DMS53 treated with DMSO at 0.1 percent for 48 hours (cell line): ENCODE results near the gene FTL.
"Not testable (repeated sequence)": the region's sequence is repeated elsewhere in the genome, so short reads cannot be mapped to it uniquely, and the experiment has no call there.

Experiments used
- DNase-seq: peaks from one replicate; lab custom pipeline; 2025; ENCODE audit not compliant: unreplicated experiment; lab: John Stamatoyannopoulos, UW

Gene FTL

DNA sequence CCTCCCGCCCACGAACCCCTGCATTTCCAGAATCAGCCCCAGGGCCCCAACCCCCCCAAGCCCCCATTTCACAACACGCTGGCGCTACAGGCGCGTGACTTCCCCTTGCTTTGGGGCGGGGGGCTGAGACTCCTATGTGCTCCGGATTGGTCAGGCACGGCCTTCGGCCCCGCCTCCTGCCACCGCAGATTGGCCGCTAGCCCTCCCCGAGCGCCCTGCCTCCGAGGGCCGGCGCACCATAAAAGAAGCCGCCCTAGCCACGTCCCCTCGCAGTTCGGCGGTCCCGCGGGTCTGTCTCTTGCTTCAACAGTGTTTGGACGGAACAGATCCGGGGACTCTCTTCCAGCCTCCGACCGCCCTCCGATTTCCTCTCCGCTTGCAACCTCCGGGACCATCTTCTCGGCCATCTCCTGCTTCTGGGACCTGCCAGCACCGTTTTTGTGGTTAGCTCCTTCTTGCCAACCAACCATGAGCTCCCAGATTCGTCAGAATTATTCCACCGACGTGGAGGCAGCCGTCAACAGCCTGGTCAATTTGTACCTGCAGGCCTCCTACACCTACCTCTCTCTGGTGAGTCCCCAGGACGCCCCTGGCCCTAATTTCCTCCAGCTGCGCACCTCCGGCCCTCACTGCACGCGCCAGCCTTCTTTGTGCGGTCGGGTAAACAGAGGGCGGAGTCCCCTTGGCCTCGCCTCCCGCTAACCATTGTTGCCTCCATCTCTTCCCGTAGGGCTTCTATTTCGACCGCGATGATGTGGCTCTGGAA, at the start of gene FTL:
Gene FTL, plus strand, starts transcription at position 270 of the 766 bp plus-strand sequence. Its CDS starts 199 bp downstream, at position 469.
- DNase-seq, result peak; percentile 81

DNA sequence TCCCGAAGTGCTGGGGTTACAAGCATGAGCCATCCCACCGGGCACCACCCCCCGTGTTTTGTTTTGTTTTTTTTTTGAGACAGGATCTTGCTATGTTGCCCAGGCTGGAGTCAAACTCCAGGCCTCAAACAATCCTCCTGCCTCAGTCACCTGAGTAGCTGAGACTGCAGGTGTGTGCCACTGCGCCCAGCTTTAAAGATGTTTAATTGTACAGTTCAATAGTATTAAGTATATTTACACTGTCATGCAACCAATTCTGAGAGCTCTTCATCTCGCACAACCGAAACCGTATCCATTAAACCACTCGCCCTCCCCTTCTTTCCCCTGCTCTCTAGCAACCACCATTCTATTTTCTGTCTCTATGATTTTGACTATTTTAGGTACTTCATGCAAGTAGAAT, 49.4 kb upstream of the FTL start:
- DNase-seq, result peak; percentile 93

DNA sequence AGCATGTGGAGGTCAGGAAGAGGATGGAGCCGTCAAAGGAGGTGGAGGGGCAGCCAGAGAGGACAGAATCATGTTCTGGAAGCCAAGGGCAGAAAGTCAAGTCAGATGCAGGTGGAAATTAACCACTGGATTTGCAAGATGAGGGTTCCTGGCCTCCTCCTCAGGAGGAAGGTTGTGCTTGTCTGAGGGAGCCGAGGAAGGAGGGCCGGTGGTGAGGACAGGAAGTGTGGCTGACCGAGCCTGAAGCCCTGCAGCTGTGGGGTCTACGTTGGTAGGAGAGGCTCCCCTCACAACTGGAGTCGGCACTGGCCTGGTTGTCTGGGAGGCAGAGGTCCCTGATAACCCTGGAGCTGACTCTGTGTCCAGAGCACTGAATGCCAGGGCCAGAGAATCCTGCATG, 47.0 kb upstream of the FTL start:
- DNase-seq, result no peak

DNA sequence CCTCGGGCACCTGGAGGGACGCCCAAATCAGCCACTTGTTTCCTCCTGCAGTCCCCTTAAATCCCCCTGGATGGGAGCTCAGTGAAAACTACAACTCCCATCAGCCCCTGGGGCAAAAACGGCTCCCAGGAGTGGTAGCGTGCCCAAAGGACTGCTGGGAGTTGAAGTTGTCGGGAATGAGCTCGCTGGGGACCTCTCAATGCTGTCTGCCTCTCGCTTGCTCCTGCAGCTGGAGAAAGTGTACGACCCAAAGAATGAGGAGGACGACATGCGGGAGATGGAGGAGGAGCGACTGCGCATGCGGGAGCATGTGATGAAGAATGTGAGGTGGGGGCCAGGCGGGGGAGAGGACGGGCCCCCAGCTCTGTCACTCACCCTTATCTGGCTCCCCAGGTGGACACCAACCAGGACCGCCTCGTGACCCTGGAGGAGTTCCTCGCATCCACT, 46.3 kb upstream of the FTL start:
- DNase-seq, result no peak

DNA sequence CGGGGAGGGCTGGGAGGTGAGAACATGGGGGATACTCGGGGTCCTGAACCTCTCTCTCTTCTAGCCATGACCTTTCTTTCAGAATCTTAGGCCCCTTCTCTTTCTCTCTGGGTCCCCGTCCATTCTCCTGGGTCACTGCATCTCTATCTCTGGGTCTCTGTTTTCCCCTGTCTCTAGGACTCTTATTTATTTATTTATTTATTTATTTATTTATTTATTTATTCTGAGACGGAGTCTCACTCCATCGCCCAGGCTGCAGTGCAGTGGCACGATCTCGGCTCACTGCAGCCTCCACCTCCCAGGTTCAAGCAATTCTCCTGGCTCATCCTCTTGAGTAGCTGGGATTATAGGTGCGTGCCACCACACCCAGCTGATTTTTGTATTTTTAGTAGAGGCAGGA, 45.8 kb upstream of the FTL start:
- DNase-seq, result not testable (repeated sequence)

DNA sequence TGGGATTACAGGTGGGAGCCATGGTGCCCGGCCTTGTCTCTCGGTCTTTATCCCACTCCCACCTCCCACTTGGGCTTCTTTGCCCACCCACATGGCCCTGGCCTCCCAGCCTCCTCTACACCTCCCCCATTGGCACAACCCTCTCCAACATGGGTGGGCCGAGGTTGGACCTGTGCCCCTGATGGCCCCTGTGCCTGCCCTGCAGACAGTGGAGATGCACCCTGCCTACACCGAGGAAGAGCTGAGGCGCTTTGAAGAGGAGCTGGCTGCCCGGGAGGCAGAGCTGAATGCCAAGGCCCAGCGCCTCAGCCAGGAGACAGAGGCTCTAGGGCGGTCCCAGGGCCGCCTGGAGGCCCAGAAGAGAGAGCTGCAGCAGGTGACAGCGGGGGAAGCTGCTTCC, 44.2 kb upstream of the FTL start:
- no peak for DNase-seq

DNA sequence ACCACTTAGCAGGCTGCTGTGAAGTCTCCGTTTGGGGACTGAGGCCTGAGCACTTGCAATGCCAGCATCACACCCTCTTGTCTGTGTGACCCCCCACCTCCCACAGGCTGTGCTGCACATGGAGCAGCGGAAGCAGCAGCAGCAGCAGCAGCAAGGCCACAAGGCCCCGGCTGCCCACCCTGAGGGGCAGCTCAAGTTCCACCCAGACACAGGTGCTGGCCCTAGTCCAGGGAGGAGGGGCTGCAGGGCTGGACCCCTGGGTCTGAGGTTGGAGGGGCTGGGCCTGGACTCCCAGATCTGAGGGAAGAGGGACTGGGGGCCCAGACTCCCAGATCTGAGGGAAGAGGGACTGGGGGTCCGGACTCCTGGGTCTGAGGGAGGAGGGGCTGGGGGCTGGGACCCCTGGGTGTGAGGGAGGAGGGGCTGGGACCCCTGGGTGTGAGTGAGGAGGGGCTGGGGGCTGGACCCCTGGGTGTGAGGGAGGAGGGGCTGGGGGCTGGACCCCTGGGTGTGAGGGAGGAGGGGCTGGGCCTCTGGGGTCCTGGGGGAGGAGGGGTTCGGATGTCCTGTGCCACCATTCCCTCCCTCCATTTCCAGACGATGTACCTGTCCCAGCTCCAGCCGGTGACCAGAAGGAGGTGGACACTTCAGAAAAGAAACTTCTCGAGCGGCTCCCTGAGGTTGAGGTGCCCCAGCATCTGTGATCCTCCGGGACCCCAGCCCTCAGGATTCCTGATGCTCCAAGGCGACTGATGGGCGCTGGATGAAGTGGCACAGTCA, 43.2 kb upstream of the FTL start:
- no peak for DNase-seq

DNA sequence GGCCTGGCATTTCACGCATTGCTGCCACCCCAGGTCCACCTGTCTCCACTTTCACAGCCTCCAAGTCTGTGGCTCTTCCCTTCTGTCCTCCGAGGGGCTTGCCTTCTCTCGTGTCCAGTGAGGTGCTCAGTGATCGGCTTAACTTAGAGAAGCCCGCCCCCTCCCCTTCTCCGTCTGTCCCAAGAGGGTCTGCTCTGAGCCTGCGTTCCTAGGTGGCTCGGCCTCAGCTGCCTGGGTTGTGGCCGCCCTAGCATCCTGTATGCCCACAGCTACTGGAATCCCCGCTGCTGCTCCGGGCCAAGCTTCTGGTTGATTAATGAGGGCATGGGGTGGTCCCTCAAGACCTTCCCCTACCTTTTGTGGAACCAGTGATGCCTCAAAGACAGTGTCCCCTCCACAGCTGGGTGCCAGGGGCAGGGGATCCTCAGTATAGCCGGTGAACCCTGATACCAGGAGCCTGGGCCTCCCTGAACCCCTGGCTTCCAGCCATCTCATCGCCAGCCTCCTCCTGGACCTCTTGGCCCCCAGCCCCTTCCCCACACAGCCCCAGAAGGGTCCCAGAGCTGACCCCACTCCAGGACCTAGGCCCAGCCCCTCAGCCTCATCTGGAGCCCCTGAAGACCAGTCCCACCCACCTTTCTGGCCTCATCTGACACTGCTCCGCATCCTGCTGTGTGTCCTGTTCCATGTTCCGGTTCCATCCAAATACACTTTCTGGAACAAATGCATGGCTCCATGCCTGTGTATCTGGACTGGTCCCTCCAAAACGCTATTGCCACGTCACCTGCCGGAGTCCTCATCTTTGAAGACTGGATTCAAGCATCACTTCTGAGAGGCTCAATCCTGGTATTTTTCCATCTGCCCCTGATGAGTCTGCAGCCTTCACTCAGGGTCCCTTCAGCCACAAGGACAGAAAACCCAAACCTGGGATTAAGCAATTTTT, 42.3 kb upstream of the FTL start:
- DNase-seq, result no peak

DNA sequence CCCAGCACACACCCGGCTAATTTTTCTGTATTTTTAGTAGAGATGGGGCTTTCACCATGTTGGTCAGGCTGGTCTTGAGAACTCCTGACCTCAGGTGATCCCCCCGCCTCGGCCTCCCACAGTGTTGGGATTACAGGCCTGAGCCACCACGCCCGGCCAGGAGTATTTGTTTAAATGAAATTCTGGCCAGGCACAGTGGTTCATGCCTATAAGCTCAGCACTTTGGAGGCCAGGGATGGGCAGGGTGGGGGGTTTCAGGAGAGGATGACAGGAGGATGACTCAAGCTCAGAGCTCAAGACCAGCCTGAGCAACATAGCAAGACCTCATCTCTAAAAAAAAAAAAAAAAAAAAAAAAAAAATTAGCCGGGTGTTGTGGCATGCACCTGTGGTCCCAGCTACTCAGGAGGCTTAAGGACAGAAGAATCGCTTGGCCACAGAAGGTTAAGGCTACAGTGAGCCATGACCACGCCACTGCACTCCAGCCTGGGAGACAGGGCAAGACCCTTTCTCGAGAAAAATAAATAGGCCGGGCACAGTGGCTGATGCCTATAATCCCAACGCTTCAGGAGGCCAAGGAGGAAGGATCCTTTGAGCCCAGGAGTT, 39.8 kb upstream of the FTL start:
- no peak for DNase-seq

DNA sequence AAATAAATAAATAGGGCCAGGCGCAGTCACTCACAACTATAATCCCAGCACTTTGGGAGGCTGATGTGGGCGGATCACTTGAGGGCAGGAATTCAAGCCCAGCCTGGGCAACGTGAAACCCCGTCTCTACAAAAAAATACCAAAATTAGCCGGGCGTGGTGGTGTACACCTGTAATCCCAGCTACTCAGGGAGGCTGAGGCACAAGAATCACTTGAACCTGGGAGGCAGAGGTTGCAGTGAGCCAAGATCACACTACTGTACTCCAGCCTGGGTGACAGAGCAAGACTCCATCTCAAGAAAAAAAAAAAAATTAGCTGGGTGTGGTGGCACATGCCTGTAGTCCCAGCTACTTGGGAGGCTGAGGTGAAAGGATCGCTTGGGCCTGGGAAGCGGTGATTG, 39.2 kb upstream of the FTL start:
- DNase-seq, result not testable (repeated sequence)

DNA sequence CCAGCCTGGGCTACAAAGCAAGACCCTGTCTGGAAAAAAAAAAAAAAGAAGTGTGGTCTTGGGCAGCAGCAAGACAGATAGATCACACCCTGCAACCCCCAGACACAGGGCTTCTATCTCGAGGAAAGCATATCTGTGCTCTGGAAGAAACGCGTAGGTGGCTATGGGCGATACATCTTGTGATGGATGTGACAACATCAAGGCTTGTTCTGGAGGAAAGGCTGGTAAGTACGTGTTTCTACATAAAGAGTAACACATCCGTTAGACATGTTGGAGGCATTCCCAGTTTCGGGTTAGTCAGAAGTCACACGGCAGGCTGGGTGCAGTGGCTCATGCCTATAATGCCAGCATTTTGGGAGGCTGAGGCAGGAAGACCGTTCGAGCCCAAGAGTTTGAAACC, 38.2 kb upstream of the FTL start:
- peak; percentile 23 for DNase-seq

DNA sequence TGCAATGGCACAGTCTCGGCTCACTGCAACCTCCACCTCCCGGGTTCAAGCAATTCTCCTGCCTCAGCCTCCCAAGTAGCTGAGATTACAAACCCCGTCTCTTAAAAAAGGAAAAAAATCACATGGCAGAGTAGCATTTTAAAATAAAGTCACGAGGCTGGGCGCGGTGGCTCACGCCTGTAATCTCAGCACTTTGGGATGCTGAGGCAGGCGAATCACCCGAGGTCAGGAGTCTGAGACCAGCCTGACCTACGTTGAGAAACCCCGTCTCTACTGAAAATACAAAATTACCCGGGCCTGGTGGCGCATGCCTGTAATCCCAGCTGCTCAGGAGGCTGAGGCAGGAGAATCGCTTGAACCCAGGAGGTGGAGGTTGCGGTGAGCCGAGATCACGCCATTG, 37.4 kb upstream of the FTL start:
- DNase-seq, result not testable (repeated sequence)

DNA sequence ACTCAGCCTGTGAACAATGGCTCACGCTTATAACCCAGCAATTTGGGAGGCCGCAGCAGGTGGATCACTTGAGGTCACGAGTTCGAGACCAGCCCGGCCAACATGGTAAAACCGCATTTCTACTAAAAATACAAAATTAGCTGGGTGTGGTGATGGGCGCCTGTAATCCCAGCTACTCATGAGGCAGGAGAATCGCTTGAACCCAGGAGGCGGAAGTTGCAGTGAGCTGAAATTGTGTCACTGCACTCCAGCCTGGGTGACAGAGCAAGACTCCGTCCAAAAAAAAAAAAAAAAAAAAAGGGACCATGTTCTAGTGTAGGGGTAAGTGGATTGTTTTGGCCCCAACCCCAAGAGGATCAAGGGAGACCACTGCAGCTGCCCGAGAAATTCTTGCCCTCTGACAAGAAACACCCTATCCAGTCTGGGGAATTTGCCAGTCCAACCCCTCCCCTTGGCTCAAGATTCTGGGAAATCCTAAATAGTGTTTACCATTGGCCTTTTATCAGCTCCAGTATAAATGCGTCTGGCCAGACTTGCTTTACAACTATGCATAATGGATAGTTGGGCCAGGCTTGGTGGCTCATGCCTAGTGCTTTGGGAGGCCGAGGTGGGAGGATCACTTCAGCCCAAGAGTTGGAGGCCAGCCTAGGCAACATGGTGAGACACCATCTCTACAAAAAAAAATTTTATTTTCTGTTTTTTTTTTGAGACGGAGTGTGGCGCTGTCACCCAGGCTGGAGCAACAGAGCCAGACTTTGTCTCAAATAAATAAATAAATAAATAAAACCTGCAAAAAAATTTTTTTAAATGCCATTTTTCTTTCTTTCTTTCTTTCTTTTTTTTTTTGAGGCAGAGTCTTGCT, 36.7 kb upstream of the FTL start:
- DNase-seq, result no peak

DNA sequence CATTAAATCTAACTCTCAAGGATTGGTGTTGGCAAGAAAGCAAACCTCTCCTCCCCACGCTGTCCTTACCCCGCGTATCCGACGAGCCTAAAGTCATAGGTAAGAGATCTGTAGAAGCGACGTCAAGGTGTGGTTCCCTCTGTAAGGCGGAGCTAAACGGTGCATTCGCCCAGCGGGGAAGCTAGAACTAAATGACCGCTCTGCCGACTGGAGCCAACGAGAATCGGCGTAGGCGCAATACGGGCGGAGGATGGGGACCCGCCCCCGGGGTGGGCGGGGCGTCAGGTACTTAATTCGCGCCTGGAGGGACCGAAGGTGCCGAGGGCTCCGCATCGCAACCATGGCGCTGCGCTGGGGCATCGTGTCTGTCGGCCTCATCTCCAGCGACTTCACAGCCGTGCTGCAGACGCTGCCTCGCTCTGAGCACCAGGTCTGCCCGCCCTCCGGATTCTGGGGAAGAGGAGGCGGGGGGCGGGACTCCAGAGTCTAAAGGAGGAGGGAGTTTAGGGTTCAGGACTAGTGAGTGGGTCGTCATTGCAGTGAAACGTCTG, 31.7 kb upstream of the FTL start, which contains the start of gene DHDH:
Gene DHDH, plus strand, starts transcription at position 318 of the 551 bp plus-strand sequence. Its CDS starts 23 bp downstream, at position 341.
- DNase-seq, result peak; percentile 96

DNA sequence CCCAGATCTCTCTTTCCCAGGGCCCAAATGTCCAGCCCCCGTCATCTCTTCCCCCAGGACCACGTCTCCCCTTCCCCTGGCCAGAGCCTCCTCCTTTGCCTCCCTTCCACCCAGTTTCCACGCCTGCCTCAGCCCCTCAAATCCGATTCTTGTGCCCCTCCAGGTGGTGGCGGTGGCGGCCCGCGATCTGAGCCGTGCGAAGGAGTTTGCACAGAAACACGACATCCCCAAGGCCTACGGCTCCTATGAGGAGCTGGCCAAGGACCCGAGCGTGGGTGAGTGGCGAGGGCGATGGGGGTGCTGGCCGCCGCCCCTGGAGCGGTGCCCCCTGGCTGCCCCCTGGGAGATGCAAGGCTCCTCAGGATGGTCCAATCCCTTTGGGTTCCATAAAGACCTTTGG, 30.3 kb upstream of the FTL start:
- no peak for DNase-seq

DNA sequence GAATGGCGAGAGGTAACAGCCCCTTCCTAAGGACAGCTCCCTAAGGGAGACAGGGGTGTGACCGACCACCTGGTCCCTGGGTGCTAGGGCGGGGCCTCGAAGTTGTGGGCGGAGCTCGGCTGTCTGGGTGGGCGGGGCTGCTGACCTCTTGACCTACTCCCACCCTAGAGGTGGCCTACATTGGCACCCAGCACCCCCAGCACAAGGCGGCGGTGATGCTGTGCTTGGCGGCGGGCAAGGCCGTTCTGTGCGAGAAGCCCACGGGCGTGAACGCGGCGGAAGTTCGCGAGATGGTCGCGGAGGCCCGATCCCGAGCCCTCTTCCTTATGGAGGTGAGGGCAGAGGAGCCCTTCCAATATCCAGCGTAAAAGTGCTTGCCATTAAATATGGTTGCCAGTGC, 29.2 kb upstream of the FTL start:
- DNase-seq, result no peak

DNA sequence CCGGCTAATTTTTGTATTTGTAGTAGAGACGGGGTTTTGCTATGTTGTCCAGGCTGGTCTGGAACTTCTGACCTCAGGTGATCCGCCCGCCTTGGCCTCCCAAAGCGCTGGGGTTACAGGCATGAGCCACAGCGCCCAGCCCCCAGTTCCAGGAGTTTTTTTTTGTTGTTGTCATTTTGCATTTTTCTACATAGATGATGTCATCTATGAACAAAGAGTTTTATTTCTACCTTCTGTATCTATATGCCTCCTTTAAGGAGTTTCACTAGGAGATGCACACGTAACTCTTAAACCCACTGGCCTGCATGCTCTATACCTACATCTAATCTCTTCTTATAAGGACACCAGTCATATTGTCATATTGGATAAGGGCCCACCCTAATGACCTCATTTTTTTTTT, 26.9 kb upstream of the FTL start:
- no peak for DNase-seq

DNA sequence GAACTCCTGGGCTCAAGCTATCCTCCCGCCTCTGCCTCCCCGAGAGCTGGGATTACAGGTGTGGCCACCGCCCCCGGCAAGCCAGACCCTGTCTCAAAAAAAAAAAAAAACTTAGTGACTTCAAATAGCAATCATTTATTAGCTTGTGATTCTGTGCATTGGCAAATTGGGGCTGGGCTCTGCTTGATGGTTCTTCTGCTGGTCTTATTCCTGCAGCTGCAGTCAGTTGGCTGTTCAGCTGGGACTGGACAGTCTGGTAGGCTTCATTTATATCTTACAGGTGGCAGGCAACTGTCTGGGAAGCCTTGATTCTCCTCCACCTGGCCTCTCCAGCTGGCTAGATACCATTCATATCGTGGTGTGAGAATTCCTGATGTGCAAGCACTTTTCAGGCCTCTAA, 24.2 kb upstream of the FTL start:
- no peak for DNase-seq

DNA sequence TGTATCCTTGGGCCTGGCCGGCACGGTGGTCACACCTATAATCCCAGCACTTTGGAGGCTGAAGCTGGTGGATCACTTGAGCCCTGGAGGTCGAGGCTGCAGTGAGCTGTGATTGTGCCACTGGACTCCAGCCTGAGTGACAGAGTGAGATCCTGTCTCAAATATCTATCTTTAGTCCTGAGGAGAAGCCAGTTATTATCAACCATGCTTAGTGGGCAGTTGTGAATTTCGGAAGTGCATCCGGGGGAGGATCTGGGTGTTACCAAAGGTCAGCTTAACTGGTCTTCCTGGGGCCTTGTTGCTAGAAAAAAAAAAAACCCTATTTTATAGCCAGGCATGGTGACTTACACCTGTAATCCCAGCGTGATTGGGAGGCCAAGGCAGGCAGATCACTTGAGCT, 22.0 kb upstream of the FTL start:
- DNase-seq, result no peak

DNA sequence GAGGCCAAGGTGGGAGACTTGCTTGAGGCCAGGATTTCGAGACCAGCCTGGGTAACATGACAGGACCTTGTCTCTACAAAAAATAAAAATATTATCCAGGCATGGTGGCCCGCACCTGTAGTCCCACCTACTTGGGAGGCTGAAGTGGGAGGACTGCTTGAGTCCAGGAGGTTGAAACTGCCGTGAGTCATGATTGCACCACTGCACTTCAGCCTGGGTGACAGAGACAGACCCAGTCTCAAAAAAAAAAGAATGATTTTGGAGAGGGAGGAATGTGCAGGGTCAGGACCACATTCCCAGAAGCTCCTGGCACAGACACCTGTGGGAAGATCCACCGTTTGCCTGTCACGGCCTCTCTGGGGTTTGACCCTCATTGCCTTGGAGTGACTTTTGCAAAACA, 19.7 kb upstream of the FTL start:
- DNase-seq, result no peak
